GM18868 (cell line): Measurements from ENCODE around the gene DUSP16.

Source experiments
- ATAC-seq: cut with Tn5 transposase; IDR thresholded peaks from one replicate; pipeline ENCODE4 v1.9.1; 2021; ENCODE audit warnings: mild to moderate bottlenecking, moderate library complexity; ENCODE audit not compliant: unreplicated experiment

Gene DUSP16

DNA sequence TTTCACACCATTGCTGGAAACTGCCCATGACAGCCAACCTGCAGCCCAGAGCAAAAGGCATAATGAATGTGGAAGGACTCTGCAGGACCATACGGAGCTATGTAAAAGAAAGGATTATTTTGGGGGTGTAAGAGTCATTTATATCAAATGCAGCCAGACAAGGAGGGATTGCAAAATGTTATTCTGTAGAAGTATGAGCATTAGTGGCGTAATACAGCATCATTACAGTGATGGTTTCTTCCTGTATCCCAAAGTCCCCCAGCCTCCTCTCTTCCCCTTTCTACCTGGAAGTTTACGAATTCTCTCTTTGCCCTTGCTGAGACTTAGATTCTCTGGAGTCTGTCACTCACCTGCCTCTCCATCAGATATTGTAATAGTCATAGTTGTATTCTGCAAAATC is 115.9 kb downstream of the DUSP16 start:
- ATAC-seq: no peak

DNA sequence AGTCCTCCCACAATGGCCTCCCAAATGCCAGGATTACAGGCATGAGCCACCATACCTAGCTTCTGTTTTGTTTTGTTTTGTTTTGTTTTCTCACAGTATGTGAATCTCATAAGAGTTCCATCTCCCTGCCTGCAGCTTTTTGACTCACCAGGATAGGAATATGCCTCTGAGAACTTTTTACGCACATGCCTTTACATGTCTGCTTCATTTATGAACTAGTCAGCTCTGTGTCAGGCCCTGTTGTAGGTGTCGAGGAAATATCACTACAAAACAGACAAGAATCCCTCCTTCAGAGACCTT is 116.8 kb downstream of the DUSP16 start:
- ATAC-seq: no peak

DNA sequence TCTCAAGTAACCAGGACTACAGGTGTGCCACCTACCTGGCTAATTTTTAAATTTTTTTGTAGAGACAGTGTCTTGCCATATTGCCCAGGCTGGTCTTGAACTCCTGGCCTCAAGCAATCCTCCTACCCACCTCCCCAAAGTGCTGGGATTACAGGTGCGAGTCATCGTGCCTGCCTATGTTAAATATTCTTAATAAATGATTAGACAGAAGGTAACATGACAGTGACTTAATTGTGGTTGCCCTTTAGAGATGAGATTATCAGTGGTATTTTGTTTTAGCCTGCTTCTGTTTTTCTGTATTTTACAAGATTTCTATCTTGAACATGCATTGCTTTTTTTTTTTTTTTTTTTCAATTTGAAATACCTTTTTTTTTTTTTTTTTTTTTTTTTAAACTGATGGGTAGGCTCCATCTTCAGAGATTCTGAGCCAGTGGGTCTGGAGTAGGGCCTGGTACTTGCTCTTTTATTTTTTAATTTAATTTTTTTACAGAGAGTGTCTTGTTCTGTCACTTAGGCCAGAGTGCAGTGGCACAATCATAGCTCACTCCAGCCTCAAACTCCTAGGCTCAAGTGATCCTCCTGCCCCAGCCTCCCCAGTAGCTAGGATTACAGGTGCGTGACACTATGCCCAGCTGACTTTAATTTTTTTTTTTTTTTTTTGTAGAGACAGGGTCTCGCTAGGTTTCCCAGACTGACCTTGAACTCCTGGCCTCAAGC is 117.3 kb downstream of the DUSP16 start:
- no peak for ATAC-seq

DNA sequence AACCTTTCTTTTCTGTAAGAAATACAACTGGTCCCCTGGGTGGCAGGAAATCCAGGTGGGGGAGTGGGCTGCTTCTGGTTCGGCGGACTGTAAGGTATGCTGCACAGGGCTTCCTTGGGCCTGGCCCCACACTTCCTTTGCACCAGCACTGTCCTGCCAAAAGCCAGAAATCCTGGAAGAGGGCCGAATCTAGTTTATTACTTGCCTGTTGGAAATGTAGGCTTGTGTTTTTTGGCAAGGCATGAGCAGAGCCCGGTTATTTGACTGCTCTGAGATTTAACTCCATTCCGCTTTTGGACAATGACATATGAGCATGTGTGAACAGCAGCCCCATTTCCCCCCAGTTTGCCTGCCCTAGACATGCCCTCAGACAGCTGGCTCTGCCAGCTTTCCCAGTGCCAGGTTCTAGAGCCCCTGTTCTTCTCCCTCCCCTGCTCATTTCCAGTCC is 119.2 kb downstream of the DUSP16 start:
- ATAC-seq: no peak

DNA sequence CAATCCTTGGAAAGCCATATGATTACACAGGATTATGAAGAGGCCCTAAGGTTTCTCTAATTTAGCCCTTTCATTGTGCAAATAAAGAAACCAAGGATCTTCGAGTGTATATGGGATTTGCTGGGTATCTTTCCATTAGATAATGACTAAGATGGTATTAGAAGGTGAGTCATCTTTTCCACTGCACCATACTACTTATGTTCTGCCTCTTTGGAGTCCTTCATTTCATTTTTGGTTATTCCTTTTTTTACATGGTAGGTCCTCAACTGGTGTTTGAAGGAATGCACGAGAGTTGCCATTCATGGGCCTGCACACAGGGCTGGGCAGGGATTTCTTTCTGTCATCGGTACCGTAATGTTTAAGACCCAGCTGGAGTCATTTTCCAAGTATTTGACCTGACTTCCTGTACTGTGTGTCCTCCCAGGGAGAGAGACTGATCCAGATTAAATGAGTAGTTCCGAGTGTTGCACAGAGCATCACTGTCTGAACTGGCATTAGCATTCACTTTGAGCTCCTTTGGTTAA is 120.1 kb downstream of the DUSP16 start:
- no peak for ATAC-seq

DNA sequence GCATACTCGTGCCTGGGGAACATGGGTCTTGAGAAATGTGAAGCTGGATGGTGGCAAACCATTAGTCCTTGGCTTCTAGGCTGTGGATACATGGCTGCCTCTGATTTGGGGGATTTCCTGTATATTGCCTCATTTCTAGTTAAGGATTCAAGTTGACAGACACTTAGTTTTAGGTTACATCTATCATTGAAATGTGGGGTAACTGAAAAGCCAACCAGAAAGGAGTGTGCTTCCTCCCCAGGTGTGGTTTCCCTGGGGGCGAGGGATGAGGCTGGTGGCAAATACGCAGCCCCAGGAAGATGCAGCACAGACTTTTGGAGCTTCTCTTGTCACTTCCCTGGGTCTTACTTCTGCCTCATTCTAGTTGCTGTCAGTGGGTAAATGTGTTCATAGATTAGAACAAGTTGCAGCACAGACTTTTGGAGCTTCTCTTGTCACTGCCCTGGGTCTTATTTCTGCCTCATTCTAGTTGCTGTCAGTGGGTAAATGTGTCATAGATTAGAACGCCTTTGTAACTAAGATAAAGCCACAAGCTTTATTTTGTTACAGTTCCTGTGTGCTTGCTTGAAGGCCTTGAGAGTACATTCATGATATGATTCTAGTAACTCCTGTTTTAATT is 120.7 kb downstream of the DUSP16 start:
- peak; percentile 51 for ATAC-seq

DNA sequence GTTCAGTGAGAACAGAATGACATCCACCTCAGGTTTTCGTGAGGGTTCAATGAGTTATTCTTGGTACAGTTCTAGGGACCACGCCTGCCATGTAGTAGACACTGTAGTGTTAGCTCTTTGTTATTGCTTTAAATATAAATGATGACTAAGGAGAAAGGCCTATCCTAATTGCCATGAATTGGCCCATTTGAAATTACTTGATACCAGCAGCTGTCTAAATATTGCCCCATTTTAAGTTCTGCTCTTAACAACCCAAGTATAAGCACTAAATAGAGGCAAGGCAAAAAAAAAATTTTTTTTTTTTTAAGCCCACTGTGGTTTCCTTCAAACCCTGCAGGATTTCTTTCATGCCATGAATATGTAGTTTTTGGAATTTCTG is 121.2 kb downstream of the DUSP16 start:
- no peak for ATAC-seq

DNA sequence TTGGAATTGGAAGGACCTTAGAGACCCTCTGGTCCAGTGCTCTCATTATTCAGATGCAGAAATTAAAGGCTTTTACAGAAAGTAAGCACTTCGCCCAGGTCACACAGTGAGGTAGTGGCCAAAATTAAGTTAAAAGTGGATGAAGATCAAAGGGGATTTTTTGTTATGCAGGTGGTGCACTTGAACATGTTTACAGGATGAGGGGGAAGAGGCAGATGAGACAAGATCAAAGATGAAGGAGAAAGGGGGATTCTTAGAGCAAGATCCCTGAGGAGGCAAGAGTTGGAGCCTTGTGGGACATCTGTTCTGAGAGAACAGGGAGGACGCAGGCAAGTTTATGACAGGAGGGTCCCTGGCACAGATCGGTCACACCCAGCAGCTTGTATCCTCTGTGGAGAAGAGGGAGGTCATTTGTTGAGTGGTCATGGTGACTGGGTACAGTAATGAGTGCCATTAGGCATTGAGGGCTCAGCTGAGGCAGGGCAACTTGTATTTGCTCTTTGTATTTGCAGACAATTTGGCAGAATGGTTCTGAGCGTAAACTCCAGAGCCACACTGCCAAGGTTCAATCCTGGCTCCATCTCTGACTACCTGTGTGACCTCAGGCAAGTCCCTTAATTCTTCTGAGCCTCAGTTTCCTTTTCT is 121.8 kb downstream of the DUSP16 start:
- no peak for ATAC-seq

DNA sequence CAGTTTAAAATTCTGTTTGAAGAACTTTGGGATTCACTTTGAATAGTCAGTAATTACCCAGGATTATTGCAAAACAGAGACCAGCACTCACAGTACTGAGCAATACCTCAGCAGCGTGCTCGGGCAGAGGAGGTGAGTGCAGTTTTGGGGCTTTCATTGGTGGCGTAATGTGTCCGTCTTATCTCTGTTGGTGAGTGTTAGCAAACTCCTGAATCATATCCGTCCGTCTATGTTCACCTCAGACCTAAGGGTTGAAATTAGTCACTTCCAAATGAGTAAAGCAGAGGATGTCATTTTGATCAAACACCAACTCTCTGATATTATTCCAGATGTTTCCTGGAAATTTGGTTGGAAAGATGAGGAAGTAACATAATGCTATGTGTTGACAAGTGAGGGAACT is 123.0 kb downstream of the DUSP16 start:
- ATAC-seq: no peak

DNA sequence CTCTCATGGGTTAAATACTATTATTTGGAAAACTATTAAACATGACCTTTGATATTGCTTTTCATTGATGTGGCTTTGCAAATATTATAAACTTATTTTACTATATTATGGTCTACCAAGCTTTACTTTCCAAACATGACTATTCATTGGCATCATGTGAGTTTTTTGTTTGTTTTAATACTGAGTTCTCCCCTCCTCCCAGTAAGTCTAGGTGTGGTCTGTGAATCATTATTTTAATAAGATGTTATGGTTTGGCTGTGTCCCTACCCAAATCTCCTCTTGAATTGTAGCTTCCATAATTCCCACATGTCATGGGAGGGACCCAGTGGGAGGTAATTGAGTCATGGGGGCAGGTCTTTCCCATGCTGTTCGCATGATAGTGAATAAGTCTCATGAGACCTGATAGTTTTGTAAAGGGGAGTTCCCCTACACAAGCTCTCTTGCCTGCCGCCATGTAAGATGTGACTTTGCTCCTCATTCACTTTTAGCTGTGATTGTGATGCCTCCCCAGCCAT is 125.8 kb downstream of the DUSP16 start:
- no peak for ATAC-seq

DNA sequence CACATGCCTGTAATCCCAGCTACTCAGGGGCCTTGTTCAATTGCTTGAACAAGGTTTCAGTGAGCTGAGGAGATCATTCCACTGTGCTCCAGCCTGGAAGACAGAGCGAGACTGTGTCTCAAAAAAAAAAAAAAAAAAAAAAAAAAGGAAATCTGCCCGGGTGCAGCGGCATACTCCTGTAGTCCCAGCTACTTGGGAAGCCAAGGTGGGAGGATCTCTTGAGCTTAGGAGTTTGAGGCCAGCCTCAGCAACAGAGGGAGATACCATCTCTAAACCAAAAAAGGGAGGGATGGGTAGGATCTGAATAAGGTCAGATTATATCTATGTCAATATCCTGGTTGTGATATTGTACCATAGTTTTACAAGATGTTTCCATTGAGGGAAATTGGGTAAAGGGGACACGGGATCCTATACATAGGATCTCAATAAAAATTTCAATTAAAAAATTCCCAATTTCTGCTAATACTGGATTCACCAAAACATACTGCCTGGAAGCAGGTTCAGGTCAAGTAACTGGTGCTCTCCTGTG is 129.4 kb downstream of the DUSP16 start:
- no peak for ATAC-seq

DNA sequence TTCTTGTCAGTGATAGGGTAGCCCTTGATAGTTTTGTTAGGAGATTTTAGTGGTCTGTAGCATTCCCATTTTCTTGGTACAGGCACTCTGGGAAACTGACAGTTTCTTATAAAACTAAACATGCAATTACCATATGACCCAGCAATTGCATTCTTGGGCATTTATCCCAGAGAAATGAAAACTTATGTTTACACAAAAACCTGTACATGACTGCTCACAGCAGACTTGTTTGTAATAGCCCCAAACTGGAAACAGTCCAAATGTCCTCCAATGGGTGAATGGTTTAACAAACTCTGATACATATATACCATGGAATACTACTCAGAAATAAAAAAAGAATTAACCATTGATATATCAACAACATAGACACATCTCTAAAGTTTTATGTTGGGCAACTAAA is 130.3 kb downstream of the DUSP16 start:
- no peak for ATAC-seq

DNA sequence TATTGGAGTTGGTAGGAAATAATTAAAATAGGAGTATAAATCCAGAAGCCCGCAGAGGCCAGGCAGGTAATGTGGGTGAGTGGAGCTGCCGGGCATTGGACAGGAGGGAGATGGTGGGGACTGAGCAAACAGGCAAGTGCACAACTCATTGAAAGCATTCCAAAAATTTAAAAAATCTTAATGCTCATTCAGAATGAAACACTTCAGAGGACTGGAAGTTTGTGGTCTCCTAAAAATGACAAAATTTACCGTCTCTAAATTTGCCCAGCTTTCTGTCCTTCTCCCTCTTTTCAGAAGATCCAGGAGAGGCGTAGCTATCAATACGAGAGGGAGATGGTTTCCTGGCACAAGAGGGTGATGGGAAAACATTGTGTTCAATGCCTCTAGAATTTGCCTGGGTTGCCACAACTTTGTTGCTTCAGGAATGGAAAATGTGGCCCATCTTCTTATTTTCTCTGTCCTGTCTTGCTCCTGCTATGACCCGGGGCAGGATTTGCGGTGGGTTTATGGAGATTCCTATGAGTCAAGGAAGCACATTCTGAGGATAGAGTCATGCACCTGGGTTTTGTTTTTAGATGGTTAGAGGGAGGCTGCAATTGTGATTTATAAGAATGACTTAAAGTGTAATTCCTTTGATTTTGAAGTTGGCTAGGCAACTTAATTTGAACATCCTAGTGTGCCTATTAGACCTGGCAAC is 133.6 kb downstream of the DUSP16 start:
- no peak for ATAC-seq

DNA sequence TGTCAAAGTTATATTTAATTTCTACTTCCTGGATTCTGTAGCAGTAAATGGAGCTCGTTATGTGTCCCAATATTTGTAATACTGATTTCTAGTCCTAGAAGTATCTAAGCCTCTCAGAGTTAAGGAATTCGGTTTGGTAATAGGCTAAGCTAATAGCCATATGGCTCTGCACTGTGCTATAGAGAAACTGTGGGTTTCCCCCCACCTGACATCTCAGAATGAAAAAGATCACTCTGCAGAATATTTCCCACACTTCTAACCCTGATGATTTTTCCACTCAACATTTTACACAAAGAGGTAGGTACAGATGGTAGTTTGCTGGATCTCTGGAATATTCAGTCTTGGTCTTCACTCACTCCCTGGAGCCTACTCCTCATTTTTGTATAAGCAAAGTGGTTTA is 134.6 kb downstream of the DUSP16 start:
- ATAC-seq: peak; percentile 50

DNA sequence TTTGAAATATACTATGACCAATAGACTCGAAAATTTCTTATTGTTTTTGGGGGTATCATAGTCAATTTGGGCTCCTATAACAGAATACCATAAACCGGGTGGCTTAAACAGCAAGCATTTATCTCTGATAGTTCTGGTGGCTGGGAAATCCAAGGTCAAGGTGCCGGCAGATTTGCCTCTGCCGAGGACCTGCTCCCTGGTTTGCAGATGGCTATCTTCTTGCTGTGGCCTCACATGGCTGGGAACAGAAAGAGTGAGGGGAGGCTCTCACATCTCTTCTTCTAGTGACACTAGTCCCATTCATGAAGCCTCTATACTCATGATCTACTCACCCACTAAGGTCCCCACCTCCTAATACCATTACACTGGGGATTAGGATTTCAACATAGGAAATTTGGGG is 135.1 kb downstream of the DUSP16 start:
- no peak for ATAC-seq

DNA sequence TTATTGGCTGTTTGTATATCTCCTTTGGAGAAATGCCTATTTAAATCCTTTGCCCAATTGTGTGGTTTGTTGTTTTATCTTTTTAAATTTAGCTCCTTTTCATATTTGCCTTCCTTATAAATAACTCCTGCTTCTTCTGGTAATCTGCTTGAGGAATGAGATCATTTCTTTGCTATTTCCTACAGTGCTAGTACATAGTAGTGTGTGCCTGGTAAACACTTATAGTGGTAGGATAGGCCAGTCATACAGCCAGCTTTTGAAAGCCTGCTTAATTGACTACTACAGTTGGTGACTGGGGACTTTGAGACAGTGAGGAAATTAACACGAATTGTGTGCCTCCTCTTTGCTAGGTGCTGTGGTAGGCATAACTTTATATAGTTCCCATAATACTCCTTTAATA is 137.0 kb downstream of the DUSP16 start:
- no peak for ATAC-seq

DNA sequence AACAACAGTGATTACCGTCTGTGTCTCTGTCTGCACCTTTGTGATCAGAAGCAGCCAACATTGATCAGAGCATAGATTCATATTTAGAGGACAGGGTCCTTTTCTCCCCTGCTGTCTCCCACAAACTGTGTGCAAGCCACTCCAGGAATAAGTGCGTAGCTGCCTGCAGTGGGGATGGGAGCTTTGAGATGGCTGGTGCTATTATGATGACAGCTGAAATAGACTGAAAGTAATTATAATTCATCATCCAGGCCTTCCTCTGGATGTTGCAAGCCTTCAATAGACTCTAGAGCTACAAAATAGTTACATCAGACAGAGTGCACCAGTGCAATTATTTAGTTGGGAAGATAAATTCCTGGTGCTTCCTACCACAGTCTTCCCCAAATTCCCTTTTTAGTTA is 137.7 kb downstream of the DUSP16 start:
- no peak for ATAC-seq
